Lung (tissue), 12 donors: Measurements from ENCODE around the gene OCSTAMP. TPM values are rescaled to one million over a fixed set of nuclear protein-coding genes. Genes with fewer than 3 reads are reported as not detected.

Source experiments
- ATAC-seq: fragments of 200-7000 bp; cut with Tn5 transposase; one replicate; pipeline ENCODE4 v1.9.1; 2020; ENCODE audit warnings: moderate number of reproducible peaks; ENCODE audit not compliant: insufficient read depth, low FRiP score
- DNase-seq, 3 donors: peaks; one replicate each; pipeline ENCODE4 v3.0.0-alpha.2; 2013 to 2017
- H3K27ac ChIP-seq, 2 donors: one replicate each; pipeline ENCODE4 v1.5.1; 2013; ENCODE audit warnings: mild to moderate bottlenecking in 2 of 2, moderate library complexity in 2 of 2, control low read depth in 1 of 2, inconsistent platforms in 1 of 2, low read depth in 1 of 2, low read length in 1 of 2
- H3K27me3 ChIP-seq, 3 donors: one replicate each; pipeline ENCODE4 v1.5.1; 2013; ENCODE audit warnings: low read length in 2 of 3; ENCODE audit not compliant: control insufficient read depth in 3 of 3, insufficient read depth in 3 of 3
- H3K36me3 ChIP-seq, 4 donors: one replicate each; pipeline ENCODE4 v1.5.1; 2013; ENCODE audit warnings: low read length in 4 of 4, mild to moderate bottlenecking in 1 of 4, moderate library complexity in 1 of 4; ENCODE audit not compliant: control insufficient read depth in 4 of 4, insufficient read depth in 4 of 4
- H3K4me1 ChIP-seq, 5 donors: one replicate each; pipeline ENCODE4 v1.5.1; 2013; ENCODE audit warnings: low read length in 5 of 5, mild to moderate bottlenecking in 2 of 5, moderate library complexity in 1 of 5; ENCODE audit not compliant: control insufficient read depth in 5 of 5, insufficient read depth in 5 of 5
- H3K4me3 ChIP-seq: one replicate; pipeline ENCODE4 v1.5.1; 2013; ENCODE audit warnings: mild to moderate bottlenecking, control low read depth, moderate library complexity
- H3K9ac ChIP-seq, 2 donors: one replicate each; pipeline ENCODE4 v1.5.1; 2013; ENCODE audit warnings: low read length in 2 of 2, control low read depth in 1 of 2; ENCODE audit not compliant: insufficient read depth in 1 of 2
- H3K9me3 ChIP-seq, 4 donors: one replicate each; pipeline ENCODE4 v1.5.1; 2013; ENCODE audit warnings: low read length in 3 of 4, mild to moderate bottlenecking in 1 of 4, moderate library complexity in 1 of 4; ENCODE audit not compliant: control insufficient read depth in 4 of 4, insufficient read depth in 3 of 4
- WGBS, 2 donors: extraction: QIAGEN DNeasy Blood & Tissue Kit; methylation state at CpG; one replicate each; pipeline ENCODE4 v1.1.7; 2013; 5-methylcytosine and 5-hydroxymethylcytosine counted together
- polyA plus RNA-seq, 2 donors: library from polyadenylated mRNA; stranded (reverse); fragments of 200-250 nt; gene quantifications; one replicate each; pipeline ENCODE4 v1.2.1, GENCODE V29; 2013
- total RNA-seq, 2 donors: library from RNA; depleted of rRNA in 1 of 2; stranded (reverse); fragments of >200 nt in 1 of 2; gene quantifications; one replicate each; pipeline ENCODE4 v1.2.1, GENCODE V29; 2014 to 2021
- TF ChIP-seq, protein P1 (sequence below): IDR thresholded peaks from 2 replicates; pipeline ENCODE4 v1.5.1; 2012; ENCODE audit warnings: mild to moderate bottlenecking; ENCODE audit errors: control extremely low read depth, extremely low read depth
- donor health status: control.
- donor health status: control.
- donor health status: Bipolar disorder and iron deficiency.
- donor health status: healthy.
- donor health status: DM: yes; HTN: yes; CAD: no.

OCSTAMP gene
- total and polyA plus RNA-seq, 4 donors: 0.11 TPM; not detected in 3

DNA sequence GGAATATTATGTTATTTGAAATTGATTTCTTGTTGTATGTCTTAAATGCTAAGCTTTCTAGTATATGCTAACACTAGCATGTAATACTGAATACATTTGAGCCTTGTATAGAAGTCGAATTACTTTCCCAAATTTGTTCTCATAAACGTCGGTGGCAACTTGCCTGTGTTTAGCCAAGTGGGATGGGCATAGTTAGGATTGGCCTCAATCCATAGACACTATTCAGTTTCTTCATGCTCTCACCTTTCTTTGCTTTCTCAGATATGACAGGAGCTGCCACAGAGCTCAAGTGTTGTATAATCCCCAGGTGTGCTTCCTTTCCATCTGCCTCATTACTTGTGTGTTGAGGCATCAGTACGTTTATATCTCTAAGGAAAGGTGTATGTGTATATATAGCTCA lies 56.4 kb downstream of the OCSTAMP start:
- Histone ChIP-seq H3K27ac (no peak overlapping the region), H3K4me3 (no peak overlapping the region), H3K36me3 (peaks cover 0 to 2% (median under 1%) of the 10 kb centered on the region in 4 donors), H3K9me3 (peaks cover 0 to 11% (median 3%) of the 10 kb centered on the region in 4 donors), H3K27me3 (peaks cover 0 to 3% (median 0%) of the 10 kb centered on the region in 3 donors), H3K9ac (no peak overlapping the region), H3K4me1 (no peaks in the 10 kb centered on the region)
- TF ChIP-seq, protein P1, sequence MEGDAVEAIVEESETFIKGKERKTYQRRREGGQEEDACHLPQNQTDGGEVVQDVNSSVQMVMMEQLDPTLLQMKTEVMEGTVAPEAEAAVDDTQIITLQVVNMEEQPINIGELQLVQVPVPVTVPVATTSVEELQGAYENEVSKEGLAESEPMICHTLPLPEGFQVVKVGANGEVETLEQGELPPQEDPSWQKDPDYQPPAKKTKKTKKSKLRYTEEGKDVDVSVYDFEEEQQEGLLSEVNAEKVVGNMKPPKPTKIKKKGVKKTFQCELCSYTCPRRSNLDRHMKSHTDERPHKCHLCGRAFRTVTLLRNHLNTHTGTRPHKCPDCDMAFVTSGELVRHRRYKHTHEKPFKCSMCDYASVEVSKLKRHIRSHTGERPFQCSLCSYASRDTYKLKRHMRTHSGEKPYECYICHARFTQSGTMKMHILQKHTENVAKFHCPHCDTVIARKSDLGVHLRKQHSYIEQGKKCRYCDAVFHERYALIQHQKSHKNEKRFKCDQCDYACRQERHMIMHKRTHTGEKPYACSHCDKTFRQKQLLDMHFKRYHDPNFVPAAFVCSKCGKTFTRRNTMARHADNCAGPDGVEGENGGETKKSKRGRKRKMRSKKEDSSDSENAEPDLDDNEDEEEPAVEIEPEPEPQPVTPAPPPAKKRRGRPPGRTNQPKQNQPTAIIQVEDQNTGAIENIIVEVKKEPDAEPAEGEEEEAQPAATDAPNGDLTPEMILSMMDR: no peak
- DNase-seq (no peak), ATAC-seq (no peak)
- WGBS, 2 donors: 82 to 91% methylated on average over 4 of the region's 4 CpGs

DNA sequence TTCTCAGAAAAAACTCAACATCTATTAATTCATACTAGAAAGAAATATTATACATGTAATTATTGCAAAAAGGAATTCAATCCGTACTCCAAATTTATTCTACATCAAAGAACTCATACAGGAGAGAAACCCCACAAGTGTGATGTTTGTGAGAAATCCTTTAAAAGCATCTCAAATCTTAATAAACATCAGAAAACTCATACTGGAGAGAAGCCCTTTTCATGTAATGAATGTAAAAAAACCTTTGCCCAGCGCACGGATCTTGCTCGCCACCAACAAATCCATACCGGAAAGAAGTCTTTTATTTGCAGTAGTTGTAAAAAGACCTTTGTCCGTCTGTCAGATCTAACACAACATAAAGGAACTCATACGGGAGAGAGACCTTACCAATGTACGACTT lies 59.1 kb downstream of the OCSTAMP start:
- Histone ChIP-seq H3K9me3 (peaks cover 0 to 3% (median 0%) of the 10 kb centered on the region in 4 donors), H3K4me3 (no peak overlapping the region), H3K4me1 (no peaks in the 10 kb centered on the region), H3K27ac (no peak overlapping the region), H3K27me3 (peaks cover 0 to 3% (median 0%) of the 10 kb centered on the region in 3 donors), H3K9ac (no peak overlapping the region), H3K36me3 (peaks cover 0 to 2% (median 0%) of the 10 kb centered on the region in 4 donors)
- TF ChIP-seq, protein P1: no peak
- ATAC-seq (no peak), DNase-seq (no peak)
- WGBS, 2 donors: 95 to 96% methylated on average over 8 of the region's 8 CpGs

Other genes with a start within 250 kb of the OCSTAMP start
- under 1 TPM; 0.06 to 0.25 TPM for gene CDH22, start 242.2 kb downstream of the OCSTAMP start, total RNA-seq
- under 1 TPM; 0.03 to 0.12 TPM for gene CDH22, start 242.2 kb downstream of the OCSTAMP start, polyA plus RNA-seq
- 10 to 100 TPM; 54.1 to 56.5 TPM for gene ELMO2, start 144.0 kb downstream of the OCSTAMP start, total RNA-seq
- 10 to 100 TPM; 19.6 to 37.8 TPM for gene ELMO2, start 144.0 kb downstream of the OCSTAMP start, polyA plus RNA-seq
- gene ZNF334, start 37.1 kb downstream of the OCSTAMP start, total RNA-seq: 10 to 100 TPM in 1 of 2 donors, 1 to 10 TPM in 1; 7.0 to 25.3 TPM
- gene ZNF334, start 37.1 kb downstream of the OCSTAMP start, polyA plus RNA-seq: 1 to 10 TPM; 1.4 to 3.7 TPM
- gene SLC13A3, start 100.8 kb upstream of the OCSTAMP start, total RNA-seq: 1 to 10 TPM; 2.1 to 2.4 TPM
- gene SLC13A3, start 100.8 kb upstream of the OCSTAMP start, polyA plus RNA-seq: 1 to 10 TPM; 1.1 to 1.9 TPM
- gene TP53RK, start 138.8 kb upstream of the OCSTAMP start, total RNA-seq: 10 to 100 TPM; 11.6 to 15.7 TPM
- 10 to 100 TPM; 12.5 TPM for gene TP53RK, start 138.8 kb upstream of the OCSTAMP start, polyA plus RNA-seq
- 10 to 100 TPM; 16.1 to 20.6 TPM for gene SLC2A10, start 159.0 kb upstream of the OCSTAMP start, total RNA-seq
- 1 to 10 TPM; 7.4 to 8.0 TPM for gene SLC2A10, start 159.0 kb upstream of the OCSTAMP start, polyA plus RNA-seq